K562 (cell line): ENCODE measurements around the gene PDCD10. TPM values are rescaled to one million over a fixed set of nuclear protein-coding genes. Genes with fewer than 3 reads are reported as not detected.
A peak's percentile ranks its signal among the peaks of the same experiment; 100 is the strongest.

Experiments
- CREB3L1 ChIP-seq: fragments of 450-650 bp; IDR thresholded peaks from 2 replicates; pipeline ENCODE4 v1.6.1; 2014; ENCODE audit warnings: low read depth, mild to moderate bottlenecking, moderate library complexity, borderline replicate concordance
- HES1 ChIP-seq: fragments of 450-650 bp; IDR thresholded peaks from 2 replicates; pipeline ENCODE4 v1.6.1; 2016; ENCODE audit warnings: low read depth, mild to moderate bottlenecking, moderate library complexity
- JUND ChIP-seq, 2 experiments: IDR thresholded peaks; 2 replicates in 1 of 2; 3 replicates in 1 of 2; pipeline ENCODE4 v1.6.1; 2011; ENCODE audit warnings: borderline replicate concordance in 2 of 2, low read depth in 2 of 2, low read length in 2 of 2, improper control_type of control experiment in 1 of 2, missing biosample characterization in 1 of 2, missing genetic modification characterization in 1 of 2, missing genetic modification reagents in 1 of 2
- KDM1A ChIP-seq, 2 experiments: fragments of 450-650 bp; IDR thresholded peaks; 2 replicates each; pipeline ENCODE4 v1.6.1; 2016; ENCODE audit warnings: mild to moderate bottlenecking in 2 of 2
- PBX2 ChIP-seq, 2 experiments: IDR thresholded peaks in 1 of 2; conservative IDR thresholded peaks in 1 of 2; 2 replicates each; pipeline ENCODE4 v1.6.1; 2016; ENCODE audit warnings: low read depth in 2 of 2, mild to moderate bottlenecking in 1 of 2, missing compliant biosample characterization in 1 of 2, missing genetic modification characterization in 1 of 2, moderate library complexity in 1 of 2
- PKNOX1 ChIP-seq: fragments of 450-650 bp; IDR thresholded peaks from 2 replicates; pipeline ENCODE4 v1.6.1; 2016
- PTBP1 ChIP-seq: fragments of 200-400 bp; formaldehyde crosslinking; IDR thresholded peaks from 2 replicates; pipeline ENCODE4 v1.6.1; 2017; ENCODE audit warnings: low read depth, low read length
- SRF ChIP-seq, 2 experiments: fragments of 250-450, 450-650 bp in 1 of 2; sonication (Bioruptor Pico) in 1 of 2; sonication (generic) in 1 of 2; formaldehyde crosslinking; IDR thresholded peaks; 2 replicates each; pipeline versions ENCODE4 v1.5.0 to v1.5.1; 2020 to 2022; ENCODE audit warnings: mild to moderate bottlenecking in 1 of 2, missing genetic modification reagents in 1 of 2
- TSHZ1 ChIP-seq: fragments of 250-450 bp; sonication (Bioruptor Pico); IDR thresholded peaks from 2 replicates; pipeline ENCODE4 v1.4.0; 2020; ENCODE audit warnings: mild to moderate bottlenecking, moderate library complexity
- U2AF2 ChIP-seq: fragments of 200-400 bp; formaldehyde crosslinking; optimal IDR thresholded peaks from 2 replicates; pipeline ENCODE3; 2017; ENCODE audit warnings: low read depth, mild to moderate bottlenecking, low read length
- ZBTB8A ChIP-seq: fragments of 450-650 bp; IDR thresholded peaks from 2 replicates; pipeline ENCODE4 v1.6.1; 2018; ENCODE audit warnings: mild to moderate bottlenecking, moderate library complexity; ENCODE audit not compliant: partially characterized antibody
- ZNF592 ChIP-seq: fragments of 450-650 bp; IDR thresholded peaks from 2 replicates; pipeline ENCODE4 v1.6.1; 2017; ENCODE audit warnings: antibody characterized with exemption, mild to moderate bottlenecking
- polyA plus RNA-seq, 8 experiments: library from polyadenylated mRNA; depleted of rRNA in 4 of 8; stranded (reverse) in 5 of 8; unstranded in 3 of 8; fragments of >200 nt; fragmentation: Nextera tagmentation in 2 of 8; fragmentation: Illumina TruSeq in 1 of 8; extraction: Ambion mirVana in 2 of 8; extraction: Trizol in 1 of 8; gene quantifications; 2 replicates each; pipeline versions ENCODE4 v1.2.1 to v1.2.3, GENCODE V29; 2011 to 2014; ENCODE audit warnings: inconsistent platforms in 1 of 8, missing spikeins in 1 of 8
- total RNA-seq, 7 experiments: library from RNA; depleted of rRNA in 6 of 7; stranded (reverse); fragments of >200 nt in 6 of 7; fragmentation: Illumina TruSeq in 2 of 7; extraction: Trizol in 2 of 7; gene quantifications; 2 replicates each; pipeline versions ENCODE4 v1.2.1 to v1.2.3, GENCODE V29; 2011 to 2021; ENCODE audit warnings: low replicate concordance in 1 of 7

The PDCD10 gene
- total and polyA plus RNA-seq, 9 of the 15 experiments (the other 6 are each of a cell fraction or from before 2014, with no cell fraction given), result 121 to 476 (median 232) TPM

- TF ChIP-seq PKNOX1 (peak; percentile 40; the same call in 1 of the 2 replicates), CREB3L1 (no peak), KDM1A (IDR thresholded peaks at IDR 0.05) (peak in 1 of 2 experiments; percentile 72; a peak in 3 of 4 replicates), TSHZ1 (CRISPR knock-in tag) (no peak), ZBTB8A (no peak), JUND (IDR thresholded peaks at IDR 0.05; ENCODE audit: borderline replicate concordance, low read depth, low read length) (peak; percentile 32; the same call in 1 of the 2 replicates), JUND (tag; IDR thresholded peaks at IDR 0.05; ENCODE audit: borderline replicate concordance, low read depth, low read length) (no peak), PBX2 (CRISPR knock-in tag; IDR thresholded peaks at IDR 0.05; ENCODE audit: low read depth) (no peak), PBX2 (tag; conservative IDR thresholded peaks at IDR 0.05; ENCODE audit: low read depth) (0 out of 2 replicates have a peak, but pooled peaks have one; percentile 20), SRF (CRISPR knock-in tag; IDR thresholded peaks at IDR 0.05) (no peak), PTBP1 (no peak), U2AF2 (no peak), ZNF592 (no peak), HES1 (no peak)
These were observed 16.1 kb downstream of the PDCD10 start (continued) for GRCh38 chr3:167718582-167718981.
